ENCODE data around the gene HGF.
"Not testable (repeated sequence)": the region's sequence is repeated elsewhere in the genome, so short reads cannot be mapped to it uniquely, and the experiment has no call there.

The HGF gene

GRCh38 chr7:81725003-81725811 lies 44.6 kb downstream of the HGF start:
- Histone ChIP-seq H3K4me1 (ENCODE audit: control insufficient read depth in 2 of 2, insufficient read depth in 2 of 2, low read length in 2 of 2) (no peaks in the 10 kb centered on the region), H3K27me3 (ENCODE audit: control insufficient read depth in 2 of 2, insufficient read depth in 2 of 2, low read length in 2 of 2) (no peaks in the 10 kb centered on the region), H3K4me3 (ENCODE audit: low read length in 2 of 2) (no peak overlapping the region), H3K9ac (ENCODE audit: low read depth in 1 of 2, low read length in 2 of 2) (no peak overlapping the region), H3K9me3 (ENCODE audit: control insufficient read depth in 2 of 2, low read length in 2 of 2) (no peaks in the 10 kb centered on the region), H3K27ac (ENCODE audit: low read depth in 2 of 2, low read length in 2 of 2) (no peak overlapping the region), H3K36me3 (ENCODE audit: control insufficient read depth in 2 of 2, insufficient read depth in 2 of 2, low read length in 2 of 2) (no peaks in the 10 kb centered on the region)

- H3K4me1 ChIP-seq (ENCODE audit: control insufficient read depth in 2 of 2, insufficient read depth in 2 of 2, low read length in 2 of 2); H3K27ac ChIP-seq (ENCODE audit: low read depth in 2 of 2, low read length in 2 of 2); H3K9ac ChIP-seq (ENCODE audit: low read depth in 1 of 2, low read length in 2 of 2); H3K9me3 ChIP-seq (ENCODE audit: control insufficient read depth in 2 of 2, low read length in 2 of 2); H3K27me3 ChIP-seq (ENCODE audit: control insufficient read depth in 2 of 2, insufficient read depth in 2 of 2, low read length in 2 of 2); H3K36me3 ChIP-seq (ENCODE audit: control insufficient read depth in 2 of 2, insufficient read depth in 2 of 2, low read length in 2 of 2); H3K4me3 ChIP-seq (ENCODE audit: low read length in 2 of 2): not testable (repeated sequence)
These were observed 47.6 kb downstream of the HGF start for GRCh38 chr7:81722250-81722649.

- no peak overlapping the region for H3K9ac ChIP-seq (ENCODE audit: low read depth in 1 of 2, low read length in 2 of 2)
- H3K4me1 ChIP-seq (ENCODE audit: control insufficient read depth in 2 of 2, insufficient read depth in 2 of 2, low read length in 2 of 2): no peaks in the 10 kb centered on the region
- no peak overlapping the region for H3K4me3 ChIP-seq (ENCODE audit: low read length in 2 of 2)
- no peak overlapping the region for H3K27ac ChIP-seq (ENCODE audit: low read depth in 2 of 2, low read length in 2 of 2)
- H3K36me3 ChIP-seq (ENCODE audit: control insufficient read depth in 2 of 2, insufficient read depth in 2 of 2, low read length in 2 of 2): no peaks in the 10 kb centered on the region
- no peaks in the 10 kb centered on the region for H3K27me3 ChIP-seq (ENCODE audit: control insufficient read depth in 2 of 2, insufficient read depth in 2 of 2, low read length in 2 of 2)
- no peaks in the 10 kb centered on the region for H3K9me3 ChIP-seq (ENCODE audit: control insufficient read depth in 2 of 2, low read length in 2 of 2)
These were observed 48.4 kb downstream of the HGF start for GRCh38 chr7:81721437-81721836.

GRCh38 chr7:81719865-81720264 lies 50.0 kb downstream of the HGF start:
- Histone ChIP-seq H3K27me3 (ENCODE audit: control insufficient read depth in 2 of 2, insufficient read depth in 2 of 2, low read length in 2 of 2) (no peaks in the 10 kb centered on the region), H3K9me3 (ENCODE audit: control insufficient read depth in 2 of 2, low read length in 2 of 2) (no peaks in the 10 kb centered on the region), H3K4me1 (ENCODE audit: control insufficient read depth in 2 of 2, insufficient read depth in 2 of 2, low read length in 2 of 2) (no peaks in the 10 kb centered on the region), H3K27ac (ENCODE audit: low read depth in 2 of 2, low read length in 2 of 2) (no peak overlapping the region), H3K4me3 (ENCODE audit: low read length in 2 of 2) (no peak overlapping the region), H3K9ac (ENCODE audit: low read depth in 1 of 2, low read length in 2 of 2) (no peak overlapping the region), H3K36me3 (ENCODE audit: control insufficient read depth in 2 of 2, insufficient read depth in 2 of 2, low read length in 2 of 2) (no peaks in the 10 kb centered on the region)

- Histone ChIP-seq H3K27ac (ENCODE audit: low read depth in 2 of 2, low read length in 2 of 2) (no peak overlapping the region), H3K4me3 (ENCODE audit: low read length in 2 of 2) (no peak overlapping the region), H3K27me3 (ENCODE audit: control insufficient read depth in 2 of 2, insufficient read depth in 2 of 2, low read length in 2 of 2) (no peaks in the 10 kb centered on the region), H3K36me3 (ENCODE audit: control insufficient read depth in 2 of 2, insufficient read depth in 2 of 2, low read length in 2 of 2) (no peaks in the 10 kb centered on the region), H3K9ac (ENCODE audit: low read depth in 1 of 2, low read length in 2 of 2) (no peak overlapping the region), H3K4me1 (ENCODE audit: control insufficient read depth in 2 of 2, insufficient read depth in 2 of 2, low read length in 2 of 2) (no peaks in the 10 kb centered on the region), H3K9me3 (ENCODE audit: control insufficient read depth in 2 of 2, low read length in 2 of 2) (no peaks in the 10 kb centered on the region)
These were observed 53.8 kb downstream of the HGF start for GRCh38 chr7:81715984-81716588.

GRCh38 chr7:81714306-81714705 lies 55.5 kb downstream of the HGF start:
- no peak overlapping the region for H3K4me3 ChIP-seq (ENCODE audit: low read length in 2 of 2)
- H3K4me1 ChIP-seq (ENCODE audit: control insufficient read depth in 2 of 2, insufficient read depth in 2 of 2, low read length in 2 of 2): no peaks in the 10 kb centered on the region
- H3K9ac ChIP-seq (ENCODE audit: low read depth in 1 of 2, low read length in 2 of 2): no peak overlapping the region
- no peaks in the 10 kb centered on the region for H3K27me3 ChIP-seq (ENCODE audit: control insufficient read depth in 2 of 2, insufficient read depth in 2 of 2, low read length in 2 of 2)
- no peaks in the 10 kb centered on the region for H3K36me3 ChIP-seq (ENCODE audit: control insufficient read depth in 2 of 2, insufficient read depth in 2 of 2, low read length in 2 of 2)
- H3K9me3 ChIP-seq (ENCODE audit: control insufficient read depth in 2 of 2, low read length in 2 of 2): no peaks in the 10 kb centered on the region
- H3K27ac ChIP-seq (ENCODE audit: low read depth in 2 of 2, low read length in 2 of 2): no peak overlapping the region

- Histone ChIP-seq H3K27me3 (ENCODE audit: control insufficient read depth in 2 of 2, insufficient read depth in 2 of 2, low read length in 2 of 2) (no peaks in the 10 kb centered on the region), H3K27ac (ENCODE audit: low read depth in 2 of 2, low read length in 2 of 2) (no peak overlapping the region), H3K9me3 (ENCODE audit: control insufficient read depth in 2 of 2, low read length in 2 of 2) (no peaks in the 10 kb centered on the region), H3K36me3 (ENCODE audit: control insufficient read depth in 2 of 2, insufficient read depth in 2 of 2, low read length in 2 of 2) (no peaks in the 10 kb centered on the region), H3K4me3 (ENCODE audit: low read length in 2 of 2) (no peak overlapping the region), H3K4me1 (ENCODE audit: control insufficient read depth in 2 of 2, insufficient read depth in 2 of 2, low read length in 2 of 2) (no peaks in the 10 kb centered on the region), H3K9ac (ENCODE audit: low read depth in 1 of 2, low read length in 2 of 2) (no peak overlapping the region)
These were observed 59.1 kb downstream of the HGF start for GRCh38 chr7:81710751-81711150.

GRCh38 chr7:81709836-81710235 lies 60.0 kb downstream of the HGF start:
- H3K9ac ChIP-seq (ENCODE audit: low read depth in 1 of 2, low read length in 2 of 2): no peak overlapping the region

GRCh38 chr7:81707966-81708365 lies 61.9 kb downstream of the HGF start:
- Histone ChIP-seq H3K4me1 (ENCODE audit: control insufficient read depth in 2 of 2, insufficient read depth in 2 of 2, low read length in 2 of 2) (no peaks in the 10 kb centered on the region), H3K9me3 (ENCODE audit: control insufficient read depth in 2 of 2, low read length in 2 of 2) (no peaks in the 10 kb centered on the region), H3K9ac (ENCODE audit: low read depth in 1 of 2, low read length in 2 of 2) (no peak overlapping the region), H3K27ac (ENCODE audit: low read depth in 2 of 2, low read length in 2 of 2) (no peak overlapping the region), H3K36me3 (ENCODE audit: control insufficient read depth in 2 of 2, insufficient read depth in 2 of 2, low read length in 2 of 2) (no peaks in the 10 kb centered on the region), H3K4me3 (ENCODE audit: low read length in 2 of 2) (no peak overlapping the region), H3K27me3 (ENCODE audit: control insufficient read depth in 2 of 2, insufficient read depth in 2 of 2, low read length in 2 of 2) (no peaks in the 10 kb centered on the region)

More at GRCh38 chr7:81709836-81710235, 60.0 kb downstream of the HGF start:
- Histone ChIP-seq H3K27ac (ENCODE audit: low read depth in 2 of 2, low read length in 2 of 2) (no peak overlapping the region), H3K36me3 (ENCODE audit: control insufficient read depth in 2 of 2, insufficient read depth in 2 of 2, low read length in 2 of 2) (no peaks in the 10 kb centered on the region), H3K4me3 (ENCODE audit: low read length in 2 of 2) (no peak overlapping the region), H3K9me3 (ENCODE audit: control insufficient read depth in 2 of 2, low read length in 2 of 2) (no peaks in the 10 kb centered on the region), H3K4me1 (ENCODE audit: control insufficient read depth in 2 of 2, insufficient read depth in 2 of 2, low read length in 2 of 2) (no peaks in the 10 kb centered on the region), H3K27me3 (ENCODE audit: control insufficient read depth in 2 of 2, insufficient read depth in 2 of 2, low read length in 2 of 2) (no peaks in the 10 kb centered on the region)

GRCh38 chr7:81707196-81707595 lies 62.7 kb downstream of the HGF start:
- Histone ChIP-seq H3K9me3 (ENCODE audit: control insufficient read depth in 2 of 2, low read length in 2 of 2) (no peaks in the 10 kb centered on the region), H3K4me3 (ENCODE audit: low read length in 2 of 2) (no peak overlapping the region), H3K4me1 (ENCODE audit: control insufficient read depth in 2 of 2, insufficient read depth in 2 of 2, low read length in 2 of 2) (no peaks in the 10 kb centered on the region), H3K27ac (ENCODE audit: low read depth in 2 of 2, low read length in 2 of 2) (no peak overlapping the region), H3K9ac (ENCODE audit: low read depth in 1 of 2, low read length in 2 of 2) (no peak overlapping the region), H3K27me3 (ENCODE audit: control insufficient read depth in 2 of 2, insufficient read depth in 2 of 2, low read length in 2 of 2) (no peaks in the 10 kb centered on the region), H3K36me3 (ENCODE audit: control insufficient read depth in 2 of 2, insufficient read depth in 2 of 2, low read length in 2 of 2) (no peaks in the 10 kb centered on the region)
